ENCODE measurements around the gene SIMC1.
"Not testable (repeated sequence)": the region's sequence is repeated elsewhere in the genome, so short reads cannot be mapped to it uniquely, and the experiment has no call there.

SIMC1 gene

DNA sequence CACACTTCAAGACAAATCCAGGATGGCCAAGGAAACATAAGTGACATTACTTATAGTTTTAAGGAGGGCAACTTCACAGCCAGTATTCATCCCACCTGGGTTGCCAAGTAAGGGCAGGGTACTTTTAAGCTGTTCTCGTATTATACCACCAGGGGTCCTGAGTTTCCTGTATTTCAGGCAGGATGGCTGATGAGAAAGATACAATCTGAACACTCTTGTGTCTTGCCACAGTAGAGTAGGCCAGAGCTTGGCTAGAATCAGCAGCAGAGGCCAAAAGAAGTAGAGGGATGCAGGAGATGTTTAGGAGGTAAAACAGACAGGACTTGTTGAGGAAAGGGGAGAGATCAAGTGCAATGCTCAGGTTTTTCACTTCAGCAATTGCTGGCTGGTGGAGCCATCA is 3.1 kb upstream of the SIMC1 start:
- in situ Hi-C loops (cut with MboI; ENCODE audit: low pct_unique_long_range_greater_than_20kb, low sequenced_read_pairs, unreplicated experiment), result not testable (repeated sequence)
- peak; percentile 24 for DNase-seq (ENCODE audit: low spot score)
- TF ChIP-seq, protein P1, sequence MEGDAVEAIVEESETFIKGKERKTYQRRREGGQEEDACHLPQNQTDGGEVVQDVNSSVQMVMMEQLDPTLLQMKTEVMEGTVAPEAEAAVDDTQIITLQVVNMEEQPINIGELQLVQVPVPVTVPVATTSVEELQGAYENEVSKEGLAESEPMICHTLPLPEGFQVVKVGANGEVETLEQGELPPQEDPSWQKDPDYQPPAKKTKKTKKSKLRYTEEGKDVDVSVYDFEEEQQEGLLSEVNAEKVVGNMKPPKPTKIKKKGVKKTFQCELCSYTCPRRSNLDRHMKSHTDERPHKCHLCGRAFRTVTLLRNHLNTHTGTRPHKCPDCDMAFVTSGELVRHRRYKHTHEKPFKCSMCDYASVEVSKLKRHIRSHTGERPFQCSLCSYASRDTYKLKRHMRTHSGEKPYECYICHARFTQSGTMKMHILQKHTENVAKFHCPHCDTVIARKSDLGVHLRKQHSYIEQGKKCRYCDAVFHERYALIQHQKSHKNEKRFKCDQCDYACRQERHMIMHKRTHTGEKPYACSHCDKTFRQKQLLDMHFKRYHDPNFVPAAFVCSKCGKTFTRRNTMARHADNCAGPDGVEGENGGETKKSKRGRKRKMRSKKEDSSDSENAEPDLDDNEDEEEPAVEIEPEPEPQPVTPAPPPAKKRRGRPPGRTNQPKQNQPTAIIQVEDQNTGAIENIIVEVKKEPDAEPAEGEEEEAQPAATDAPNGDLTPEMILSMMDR (IDR thresholded peaks at IDR 0.05; ENCODE audit: extremely low read depth, insufficient read depth, missing control alignments), result peak; percentile 49

DNA sequence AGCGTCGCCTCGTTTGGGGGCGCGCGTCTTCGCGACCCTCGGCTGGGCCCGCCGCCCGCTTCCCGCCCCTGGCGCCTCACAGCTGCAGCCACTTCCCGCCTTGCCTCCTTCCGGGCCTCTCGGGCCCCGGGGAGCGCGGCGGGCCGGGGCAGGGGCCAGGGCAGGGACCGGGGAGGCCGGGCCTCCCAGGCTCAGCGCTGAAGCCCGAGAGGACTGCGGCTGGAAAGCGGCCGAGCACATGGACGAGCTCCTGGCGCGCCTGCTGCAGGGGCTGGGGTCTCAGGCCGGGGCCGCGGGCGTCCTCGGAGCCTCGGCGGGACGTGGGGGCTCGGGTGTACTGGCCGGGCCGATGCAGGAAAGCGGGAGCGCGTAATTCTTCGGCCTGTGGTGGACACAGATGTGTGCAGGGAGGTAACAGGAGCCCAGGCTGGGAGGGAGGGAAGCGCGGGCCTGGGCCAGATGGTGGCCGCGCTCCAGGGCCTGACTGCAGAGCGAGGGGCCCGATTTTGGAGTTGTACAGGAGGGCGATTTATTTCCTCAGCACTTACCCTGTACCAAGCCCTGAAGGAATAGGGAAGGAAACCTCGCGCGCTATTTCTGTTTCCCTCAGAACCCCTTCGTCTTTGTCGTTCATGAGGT is 540 bp downstream of the SIMC1 start:
- in situ Hi-C loops (cut with MboI; ENCODE audit: low pct_unique_long_range_greater_than_20kb, low sequenced_read_pairs, unreplicated experiment); DNase-seq (ENCODE audit: low spot score): not testable (repeated sequence)

DNA sequence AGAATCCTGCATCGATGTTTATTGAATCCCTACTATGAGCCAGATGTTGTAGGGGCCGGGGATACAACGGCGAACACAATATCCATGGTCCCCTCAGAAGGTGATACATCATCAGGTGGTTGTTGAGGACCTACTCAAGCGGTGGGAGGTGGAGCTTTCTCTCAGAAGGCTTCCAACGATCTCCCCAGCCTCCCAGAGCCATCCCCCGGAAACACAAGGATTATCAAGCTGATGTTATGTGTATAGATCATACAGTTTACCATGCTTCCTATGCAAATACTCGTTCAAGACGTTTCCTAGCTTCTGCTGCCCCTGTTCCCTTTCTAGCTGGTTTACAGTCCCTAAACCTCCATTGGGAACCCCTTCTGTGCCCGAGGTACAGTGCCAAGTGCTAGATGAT is 1.1 kb downstream of the SIMC1 start:
- DNase-seq (ENCODE audit: low spot score); in situ Hi-C loops (cut with MboI; ENCODE audit: low pct_unique_long_range_greater_than_20kb, low sequenced_read_pairs, unreplicated experiment): not testable (repeated sequence)

DNA sequence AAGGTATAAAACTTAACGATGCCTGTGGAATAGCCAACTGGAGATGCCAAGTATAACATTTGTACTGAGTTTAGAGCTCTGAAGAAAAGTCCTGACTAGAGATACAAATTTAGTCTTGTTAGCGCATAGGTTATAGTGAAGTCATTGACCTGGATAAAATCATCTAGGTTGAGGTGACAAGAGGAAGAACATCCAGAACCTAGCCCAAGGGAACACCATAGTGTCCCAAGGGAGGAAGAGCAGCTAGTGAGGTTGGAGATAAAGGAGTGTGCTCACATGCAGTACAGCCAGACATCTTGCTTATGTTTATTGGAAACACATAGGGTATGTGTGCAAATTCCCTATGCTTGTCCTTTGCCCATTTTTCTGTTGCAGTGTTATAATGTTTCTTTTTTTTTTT is 6.1 kb downstream of the SIMC1 start:
- in situ Hi-C loops (cut with MboI; ENCODE audit: low pct_unique_long_range_greater_than_20kb, low sequenced_read_pairs, unreplicated experiment); DNase-seq (ENCODE audit: low spot score): not testable (repeated sequence)

DNA sequence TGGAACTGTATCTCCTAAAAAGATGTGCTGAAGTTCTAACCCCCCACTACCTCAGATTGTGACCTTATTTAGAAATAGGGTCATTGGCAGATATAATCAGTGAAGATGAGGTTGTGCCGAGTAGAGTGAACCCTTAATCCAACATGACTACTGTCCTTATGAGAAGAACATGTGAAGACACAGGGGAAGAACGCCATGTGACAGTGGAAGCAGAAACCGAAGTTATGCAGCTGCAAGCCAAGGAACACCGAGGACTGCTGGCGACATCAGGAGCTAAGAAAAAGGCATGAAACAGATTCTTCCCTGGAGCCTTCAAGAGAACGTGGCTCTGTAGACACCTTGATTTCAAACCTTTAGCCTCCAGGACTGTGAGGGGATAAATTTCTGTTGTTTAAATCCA is 6.8 kb downstream of the SIMC1 start:
- in situ Hi-C loops (cut with MboI; ENCODE audit: low pct_unique_long_range_greater_than_20kb, low sequenced_read_pairs, unreplicated experiment); DNase-seq (ENCODE audit: low spot score): not testable (repeated sequence)

DNA sequence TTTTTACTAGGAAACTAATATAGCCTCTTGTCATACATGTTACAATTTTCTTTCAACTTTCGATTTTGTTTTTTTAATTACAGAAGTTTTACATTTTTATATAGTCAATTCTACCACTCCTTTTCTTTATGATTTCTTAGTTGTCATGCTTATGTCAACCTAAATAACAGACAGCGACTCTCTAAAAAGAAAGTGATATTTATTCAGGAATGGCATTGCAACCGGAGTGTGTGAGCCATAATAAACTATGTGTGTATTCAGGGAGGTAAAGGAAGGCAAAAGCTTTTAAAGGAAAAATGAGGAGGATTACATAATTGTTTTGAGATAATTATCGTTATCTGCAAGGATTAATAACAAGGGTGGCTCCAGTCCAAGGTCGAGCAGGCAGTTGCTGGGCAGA is 7.3 kb downstream of the SIMC1 start:
- in situ Hi-C loops (cut with MboI; ENCODE audit: low pct_unique_long_range_greater_than_20kb, low sequenced_read_pairs, unreplicated experiment), result not testable (repeated sequence)

DNA sequence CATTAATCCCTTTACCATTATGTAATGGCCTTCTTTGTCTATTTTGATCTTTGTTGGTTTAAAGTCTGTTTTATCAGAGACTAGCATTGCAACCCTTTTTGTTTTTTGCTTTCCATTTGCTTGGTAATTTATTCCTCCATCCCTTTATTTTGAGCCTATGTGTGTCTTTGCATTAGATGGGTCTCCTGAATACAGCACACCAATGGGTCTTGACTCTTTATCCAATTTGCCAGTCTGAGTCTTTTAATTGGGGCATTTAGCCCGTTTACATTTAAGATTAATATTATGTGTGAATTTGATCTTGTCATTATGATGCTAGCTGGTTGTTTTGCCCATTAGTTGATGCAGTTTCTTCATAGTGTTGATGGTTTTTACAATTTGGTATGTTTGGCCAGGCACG is 12.5 kb downstream of the SIMC1 start:
- DNase-seq (ENCODE audit: low spot score); in situ Hi-C loops (cut with MboI; ENCODE audit: low pct_unique_long_range_greater_than_20kb, low sequenced_read_pairs, unreplicated experiment): not testable (repeated sequence)

More for the DNA sequence above, 7.3 kb downstream of the SIMC1 start:
- DNase-seq (ENCODE audit: low spot score), result not testable (repeated sequence)

DNA sequence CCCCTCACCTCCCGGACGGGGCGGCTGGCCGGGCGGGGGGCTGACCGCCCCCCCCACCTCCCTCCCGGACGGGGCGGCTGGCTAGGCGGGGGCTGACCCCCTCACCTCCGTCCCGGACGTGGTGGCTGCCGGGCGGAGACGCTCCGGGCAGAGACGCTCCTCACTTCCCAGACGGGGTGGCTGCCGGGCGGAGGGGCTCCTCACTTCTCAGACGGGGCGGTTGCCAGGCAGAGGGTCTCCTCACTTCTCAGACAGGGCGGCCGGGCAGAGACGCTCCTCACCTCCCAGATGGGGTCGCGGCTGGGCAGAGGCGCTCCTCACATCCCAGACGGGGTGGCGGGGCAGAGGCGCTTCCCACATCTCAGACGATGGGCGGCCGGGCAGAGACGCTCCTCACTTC is 13.9 kb downstream of the SIMC1 start:
- in situ Hi-C loops (cut with MboI; ENCODE audit: low pct_unique_long_range_greater_than_20kb, low sequenced_read_pairs, unreplicated experiment), result not testable (repeated sequence)

DNA sequence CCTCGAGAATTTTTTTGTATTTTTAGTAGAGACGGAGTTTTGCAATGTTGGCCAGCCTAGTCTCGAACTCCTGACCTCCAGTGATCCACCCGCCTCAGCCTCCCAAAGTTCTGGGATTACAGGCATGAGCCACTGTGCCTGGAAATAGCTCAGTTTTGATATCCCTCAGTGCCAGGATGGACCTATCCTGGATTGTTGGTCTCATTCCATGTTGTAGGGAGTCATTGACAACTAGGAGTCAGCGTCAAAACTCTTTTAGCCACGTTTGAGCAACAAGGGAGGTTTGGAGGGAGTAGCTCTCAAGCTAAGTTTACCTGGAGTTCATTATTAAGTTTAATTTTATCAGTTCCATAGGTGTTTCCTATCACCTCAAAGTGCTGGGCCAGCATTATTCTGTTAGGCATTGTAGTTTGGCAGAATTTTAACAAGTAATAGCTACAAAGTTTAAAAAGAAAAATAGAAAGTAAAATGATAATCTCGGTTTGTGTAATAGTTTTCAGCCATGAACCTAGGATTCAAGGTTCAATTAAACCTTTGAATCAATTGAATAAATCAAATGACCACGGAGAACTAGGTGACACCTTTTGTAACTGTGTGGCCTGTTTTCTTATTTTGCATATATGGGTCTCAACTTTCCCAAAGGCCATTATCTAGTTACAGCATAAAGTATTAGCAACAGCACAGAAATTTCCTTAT is 15.3 kb downstream of the SIMC1 start:
- DNase-seq (ENCODE audit: low spot score); in situ Hi-C loops (cut with MboI; ENCODE audit: low pct_unique_long_range_greater_than_20kb, low sequenced_read_pairs, unreplicated experiment): not testable (repeated sequence)

More for the DNA sequence above, 13.9 kb downstream of the SIMC1 start:
- DNase-seq (ENCODE audit: low spot score), result not testable (repeated sequence)

DNA sequence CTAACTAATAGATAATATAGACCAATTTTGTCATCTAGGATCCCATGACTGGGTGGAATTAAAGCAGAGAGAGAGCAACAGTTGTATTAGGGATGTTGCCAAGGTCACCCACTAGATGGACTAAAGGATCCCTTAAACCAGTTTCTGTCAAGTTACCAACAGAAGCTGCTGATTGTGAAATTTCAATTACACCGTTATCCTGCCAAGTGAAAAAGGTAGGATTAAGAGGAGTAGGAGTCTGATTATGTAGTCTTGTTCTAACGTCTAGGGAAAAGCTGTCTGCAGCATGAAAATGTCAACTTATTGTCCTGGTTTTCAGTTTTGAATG is 15.8 kb downstream of the SIMC1 start:
- DNase-seq (ENCODE audit: low spot score); in situ Hi-C loops (cut with MboI; ENCODE audit: low pct_unique_long_range_greater_than_20kb, low sequenced_read_pairs, unreplicated experiment): not testable (repeated sequence)

DNA sequence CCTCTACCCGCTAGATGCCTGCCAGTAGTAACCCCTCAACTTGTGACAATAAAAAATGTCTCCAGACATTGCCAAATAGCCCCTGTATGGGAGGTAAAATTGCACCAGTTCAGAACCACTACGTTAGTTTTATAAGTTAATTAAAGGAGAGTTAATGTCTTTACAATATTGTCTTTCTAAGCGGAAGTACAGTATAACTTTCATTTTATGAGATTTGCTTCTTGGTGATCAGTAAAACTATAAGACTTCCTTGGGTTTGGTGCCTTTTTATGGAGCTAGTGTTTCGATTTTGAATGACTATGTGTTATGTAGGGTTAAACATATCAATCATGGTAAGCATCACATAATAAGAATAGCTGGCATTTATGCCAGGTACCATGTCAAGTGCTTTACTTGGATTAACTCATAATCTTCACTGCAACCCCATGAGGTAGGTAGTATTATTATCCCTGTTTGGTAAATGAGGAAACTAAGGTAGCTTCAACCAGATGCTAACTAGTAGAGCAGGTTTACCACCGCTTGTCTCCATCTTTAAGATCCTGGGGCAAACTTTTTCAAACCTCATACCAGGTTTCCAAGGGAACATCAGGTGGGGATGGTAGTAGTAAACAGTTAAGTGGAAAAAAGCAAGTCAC is 19.8 kb downstream of the SIMC1 start:
- DNase-seq (ENCODE audit: low spot score); in situ Hi-C loops (cut with MboI; ENCODE audit: low pct_unique_long_range_greater_than_20kb, low sequenced_read_pairs, unreplicated experiment): not testable (repeated sequence)

DNA sequence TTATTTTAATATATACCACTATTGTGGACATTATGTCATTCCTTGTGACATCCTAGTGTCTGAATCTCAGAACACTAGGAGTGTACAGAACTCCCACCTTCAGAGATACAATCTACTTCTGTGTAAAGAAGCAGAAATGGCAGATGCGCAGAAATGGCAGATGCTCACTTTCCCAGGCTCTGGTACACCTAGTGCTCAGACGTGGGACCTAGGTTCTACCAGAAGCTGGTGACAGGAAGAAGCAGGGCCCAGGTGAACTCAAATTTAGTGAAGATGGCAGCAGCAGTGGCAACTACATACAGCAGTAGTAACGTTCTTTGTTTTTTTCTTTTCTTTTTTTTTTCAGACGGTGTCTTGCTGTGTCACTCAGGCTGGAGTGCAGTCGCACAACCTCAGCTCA is 22.5 kb downstream of the SIMC1 start:
- DNase-seq (ENCODE audit: low spot score); in situ Hi-C loops (cut with MboI; ENCODE audit: low pct_unique_long_range_greater_than_20kb, low sequenced_read_pairs, unreplicated experiment): not testable (repeated sequence)

DNA sequence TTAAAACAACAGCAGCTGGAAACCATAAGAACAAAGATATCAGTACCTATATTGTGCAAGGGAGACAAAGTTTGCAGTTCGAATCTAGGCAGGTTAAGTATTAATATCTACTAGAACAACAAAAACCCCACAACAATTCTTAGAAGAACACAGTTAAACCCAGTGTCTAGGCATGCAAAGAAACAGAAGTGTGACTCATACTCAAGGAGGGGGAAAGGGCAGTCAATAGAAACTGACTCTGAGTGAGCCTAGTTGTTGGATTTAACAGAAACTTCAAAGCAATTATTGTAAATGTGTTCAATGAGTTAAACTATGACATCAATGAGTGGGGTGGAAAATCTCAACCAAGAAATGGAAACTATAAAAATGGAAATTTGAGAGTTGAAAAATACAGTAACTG is 28.2 kb downstream of the SIMC1 start:
- in situ Hi-C loops (cut with MboI; ENCODE audit: low pct_unique_long_range_greater_than_20kb, low sequenced_read_pairs, unreplicated experiment); DNase-seq (ENCODE audit: low spot score): not testable (repeated sequence)

DNA sequence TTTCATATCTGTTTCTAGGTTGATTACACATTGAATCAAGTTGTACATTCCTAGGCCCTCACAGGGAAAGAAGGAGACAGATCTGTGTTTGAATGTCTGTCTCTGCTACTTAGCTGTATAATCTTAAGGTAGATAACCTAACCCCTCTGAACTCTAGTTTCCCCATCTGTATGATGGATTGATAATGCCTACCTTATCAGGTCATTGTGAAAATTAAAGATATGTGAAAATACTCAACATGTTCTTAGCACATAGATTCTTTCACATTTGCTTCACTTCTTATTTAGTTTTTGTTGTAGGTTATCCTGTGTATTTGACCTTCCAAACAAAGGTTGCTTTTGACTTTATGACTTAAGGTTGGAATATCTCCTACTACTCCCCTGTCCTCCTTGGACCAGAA is 50.8 kb downstream of the SIMC1 start:
- in situ Hi-C loops (cut with MboI; ENCODE audit: low pct_unique_long_range_greater_than_20kb, low sequenced_read_pairs, unreplicated experiment), result not testable (repeated sequence)

DNA sequence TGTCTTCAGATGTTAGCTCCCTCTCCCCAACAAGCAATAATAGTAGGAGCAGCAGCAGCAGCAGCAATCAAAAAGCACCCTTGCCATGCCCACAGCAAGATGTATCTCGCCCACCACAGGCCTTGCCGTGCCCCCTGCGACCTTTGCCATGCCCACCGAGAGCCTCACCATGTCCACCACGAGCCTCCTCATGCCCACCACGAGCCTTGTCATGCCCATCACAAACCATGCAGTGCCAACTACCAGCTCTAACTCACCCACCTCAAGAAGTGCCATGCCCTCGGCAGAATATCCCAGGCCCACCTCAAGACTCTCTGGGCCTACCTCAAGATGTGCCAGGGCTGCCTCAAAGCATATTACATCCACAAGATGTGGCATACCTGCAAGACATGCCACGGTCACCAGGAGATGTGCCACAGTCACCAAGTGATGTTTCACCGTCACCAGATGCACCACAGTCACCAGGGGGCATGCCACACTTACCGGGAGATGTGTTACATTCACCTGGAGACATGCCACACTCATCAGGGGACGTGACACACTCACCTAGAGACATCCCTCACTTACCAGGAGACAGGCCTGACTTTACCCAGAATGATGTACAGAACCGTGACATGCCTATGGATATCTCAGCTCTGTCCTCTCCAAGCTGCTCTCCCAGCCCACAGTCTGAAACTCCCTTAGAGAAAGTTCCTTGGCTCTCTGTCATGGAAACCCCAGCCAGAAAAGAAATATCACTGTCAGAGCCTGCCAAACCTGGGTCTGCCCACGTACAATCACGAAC is 52.0 kb downstream of the SIMC1 start:
- in situ Hi-C loops (cut with MboI; ENCODE audit: low pct_unique_long_range_greater_than_20kb, low sequenced_read_pairs, unreplicated experiment); DNase-seq (ENCODE audit: low spot score): not testable (repeated sequence)

More for the DNA sequence above, 50.8 kb downstream of the SIMC1 start:
- not testable (repeated sequence) for DNase-seq (ENCODE audit: low spot score)

DNA sequence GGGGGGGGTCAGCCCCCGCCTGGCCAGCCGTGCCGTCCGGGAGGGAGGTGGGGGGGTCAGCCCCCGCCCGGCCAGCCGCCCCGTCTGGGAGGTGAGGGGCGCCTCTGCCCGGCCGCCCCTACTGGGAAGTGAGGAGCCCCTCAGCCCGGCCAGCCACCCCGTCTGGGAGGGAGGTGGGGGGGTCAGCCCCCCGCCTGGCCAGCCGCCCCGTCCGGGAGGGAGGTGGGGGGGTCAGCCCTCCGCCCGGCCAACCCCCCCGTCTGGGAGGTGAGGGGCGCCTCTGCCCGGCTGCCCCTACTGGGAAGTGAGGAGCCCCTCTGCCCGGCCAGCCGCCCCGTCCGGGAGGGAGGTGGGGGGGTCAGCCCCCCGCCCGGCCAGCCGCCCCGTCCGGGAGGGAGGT is 67.1 kb downstream of the SIMC1 start:
- in situ Hi-C loops (cut with MboI; ENCODE audit: low pct_unique_long_range_greater_than_20kb, low sequenced_read_pairs, unreplicated experiment); DNase-seq (ENCODE audit: low spot score): not testable (repeated sequence)

Measured in GM13977 (cell line).